ENCODE measurements around the gene EZR.
"Not testable (repeated sequence)": the region's sequence is repeated elsewhere in the genome, so short reads cannot be mapped to it uniquely, and the experiment has no call there.

EZR gene

GRCh38 chr6:158839796-158840195, 20.6 kb upstream of the EZR start:
- H3K4me1 ChIP-seq (ENCODE audit: insufficient read depth, low read length), result no peaks in the 10 kb centered on the region
- no peak overlapping the region for H3K4me3 ChIP-seq (ENCODE audit: low read depth in 1 of 2, low read length in 2 of 2)
- no peaks in the 10 kb centered on the region for H3K36me3 ChIP-seq (ENCODE audit: insufficient read depth, low read length)
- no peaks in the 10 kb centered on the region for H3K9me3 ChIP-seq (ENCODE audit: low read length)
- H3K27me3 ChIP-seq (ENCODE audit: control insufficient read depth in 1 of 2, insufficient read depth in 2 of 2, low read length in 2 of 2), result no peaks in the 10 kb centered on the region
- H3K27ac ChIP-seq (ENCODE audit: low read depth, low read length), result no peak overlapping the region
- no peak overlapping the region for H3K9ac ChIP-seq (ENCODE audit: low read length)

GRCh38 chr6:158838790-158839189, 19.6 kb upstream of the EZR start:
- H3K27ac ChIP-seq (ENCODE audit: low read depth, low read length); H3K27me3 ChIP-seq (ENCODE audit: control insufficient read depth in 1 of 2, insufficient read depth in 2 of 2, low read length in 2 of 2); H3K9ac ChIP-seq (ENCODE audit: low read length); H3K36me3 ChIP-seq (ENCODE audit: insufficient read depth, low read length); H3K9me3 ChIP-seq (ENCODE audit: low read length); H3K4me3 ChIP-seq (ENCODE audit: low read depth in 1 of 2, low read length in 2 of 2); H3K4me1 ChIP-seq (ENCODE audit: insufficient read depth, low read length): not testable (repeated sequence)

DNA sequence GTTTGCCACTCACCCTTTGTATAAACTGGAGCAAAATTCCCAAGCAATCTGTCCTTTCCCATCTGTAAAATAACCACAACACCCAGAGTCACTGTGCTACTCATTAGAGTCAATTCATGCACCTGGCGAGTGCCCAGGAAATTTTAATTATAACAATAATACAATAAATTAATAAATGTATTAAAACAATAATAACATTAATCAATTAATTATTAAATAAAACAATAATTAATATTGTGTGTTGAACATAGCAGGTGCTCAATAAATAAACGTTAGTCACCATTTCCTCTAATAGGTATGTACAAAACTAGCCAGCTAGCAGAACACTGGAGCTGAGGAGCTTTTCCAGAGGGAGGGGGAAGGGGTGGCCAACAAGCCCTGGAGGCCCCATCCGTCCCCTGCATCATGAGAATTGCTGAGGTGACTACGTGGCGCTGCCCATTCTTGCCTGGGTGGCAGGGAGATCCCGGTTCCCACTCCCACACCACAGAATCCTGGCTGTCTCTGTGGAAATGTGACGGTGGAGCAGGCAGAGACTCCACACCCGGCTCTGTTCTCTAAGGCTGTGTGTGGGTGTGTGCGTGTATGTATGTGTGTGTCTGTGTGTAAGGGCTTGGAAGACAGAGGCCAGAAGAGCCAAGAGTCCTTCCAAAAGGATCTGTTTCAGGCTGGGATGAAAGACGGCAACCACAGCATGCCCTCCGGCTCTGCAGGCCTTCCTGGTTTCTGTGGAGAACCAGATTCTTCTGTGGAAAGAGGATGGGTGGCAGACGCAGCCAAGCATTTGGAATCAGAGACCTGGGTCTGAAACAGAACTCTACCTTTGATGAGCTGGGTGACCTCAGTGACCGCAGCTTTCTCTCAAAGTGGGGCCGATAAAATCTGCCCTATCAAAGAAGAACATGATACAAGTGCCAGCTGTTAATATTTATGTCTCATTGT, 18.8 kb upstream of the EZR start:
- H3K4me1 ChIP-seq (ENCODE audit: insufficient read depth, low read length), result no peaks in the 10 kb centered on the region
- H3K9ac ChIP-seq (ENCODE audit: low read length), result no peak overlapping the region
- H3K27ac ChIP-seq (ENCODE audit: low read depth, low read length), result no peak overlapping the region

GRCh38 chr6:158836625-158837311, 17.6 kb upstream of the EZR start:
- H3K27me3 ChIP-seq (ENCODE audit: control insufficient read depth in 1 of 2, insufficient read depth in 2 of 2, low read length in 2 of 2), result no peaks in the 10 kb centered on the region
- no peak overlapping the region for H3K27ac ChIP-seq (ENCODE audit: low read depth, low read length)
- H3K36me3 ChIP-seq (ENCODE audit: insufficient read depth, low read length), result no peaks in the 10 kb centered on the region
- H3K4me1 ChIP-seq (ENCODE audit: insufficient read depth, low read length), result no peaks in the 10 kb centered on the region
- no peak overlapping the region for H3K9ac ChIP-seq (ENCODE audit: low read length)
- H3K4me3 ChIP-seq (ENCODE audit: low read depth in 1 of 2, low read length in 2 of 2), result no peak overlapping the region
- H3K9me3 ChIP-seq (ENCODE audit: low read length), result no peaks in the 10 kb centered on the region

More for the DNA sequence above, 18.8 kb upstream of the EZR start:
- Histone ChIP-seq H3K36me3 (ENCODE audit: insufficient read depth, low read length) (no peaks in the 10 kb centered on the region), H3K4me3 (ENCODE audit: low read depth in 1 of 2, low read length in 2 of 2) (no peak overlapping the region), H3K27me3 (ENCODE audit: control insufficient read depth in 1 of 2, insufficient read depth in 2 of 2, low read length in 2 of 2) (no peaks in the 10 kb centered on the region), H3K9me3 (ENCODE audit: low read length) (no peaks in the 10 kb centered on the region)

DNA sequence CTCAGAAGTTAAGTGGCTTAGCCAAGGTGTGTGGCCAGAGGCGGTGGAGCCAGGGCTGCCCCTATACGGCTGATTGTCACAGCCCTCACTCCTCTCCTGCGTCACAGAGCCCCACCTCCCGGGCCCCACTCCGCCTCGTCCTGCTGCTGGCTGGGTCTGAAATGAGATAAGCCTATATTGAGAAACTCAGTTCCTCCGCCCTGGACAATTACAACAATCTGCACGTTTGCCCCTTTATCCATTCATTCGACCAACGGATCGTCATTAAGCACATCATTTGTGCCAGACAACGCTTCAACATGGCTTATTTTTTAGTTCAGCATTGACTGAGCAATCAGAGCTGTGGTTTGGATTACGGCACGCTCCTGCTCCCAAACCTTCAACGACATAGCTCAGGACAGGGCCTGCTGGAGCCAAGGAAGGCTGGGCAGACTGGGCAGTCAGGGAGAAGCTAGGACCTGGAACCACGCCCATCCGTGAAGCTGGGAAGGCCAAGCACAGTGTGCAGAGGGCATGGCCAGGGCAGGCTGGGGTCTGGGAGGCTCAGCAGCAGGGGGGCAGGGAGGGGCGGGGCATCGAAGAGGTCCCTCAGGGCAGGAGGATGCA, 16.6 kb upstream of the EZR start:
- no peaks in the 10 kb centered on the region for H3K27me3 ChIP-seq (ENCODE audit: control insufficient read depth in 1 of 2, insufficient read depth in 2 of 2, low read length in 2 of 2)
- H3K4me1 ChIP-seq (ENCODE audit: insufficient read depth, low read length), result no peaks in the 10 kb centered on the region
- no peak overlapping the region for H3K27ac ChIP-seq (ENCODE audit: low read depth, low read length)
- no peak overlapping the region for H3K9ac ChIP-seq (ENCODE audit: low read length)
- no peak overlapping the region for H3K4me3 ChIP-seq (ENCODE audit: low read depth in 1 of 2, low read length in 2 of 2)
- H3K9me3 ChIP-seq (ENCODE audit: low read length), result no peaks in the 10 kb centered on the region
- no peaks in the 10 kb centered on the region for H3K36me3 ChIP-seq (ENCODE audit: insufficient read depth, low read length)

DNA sequence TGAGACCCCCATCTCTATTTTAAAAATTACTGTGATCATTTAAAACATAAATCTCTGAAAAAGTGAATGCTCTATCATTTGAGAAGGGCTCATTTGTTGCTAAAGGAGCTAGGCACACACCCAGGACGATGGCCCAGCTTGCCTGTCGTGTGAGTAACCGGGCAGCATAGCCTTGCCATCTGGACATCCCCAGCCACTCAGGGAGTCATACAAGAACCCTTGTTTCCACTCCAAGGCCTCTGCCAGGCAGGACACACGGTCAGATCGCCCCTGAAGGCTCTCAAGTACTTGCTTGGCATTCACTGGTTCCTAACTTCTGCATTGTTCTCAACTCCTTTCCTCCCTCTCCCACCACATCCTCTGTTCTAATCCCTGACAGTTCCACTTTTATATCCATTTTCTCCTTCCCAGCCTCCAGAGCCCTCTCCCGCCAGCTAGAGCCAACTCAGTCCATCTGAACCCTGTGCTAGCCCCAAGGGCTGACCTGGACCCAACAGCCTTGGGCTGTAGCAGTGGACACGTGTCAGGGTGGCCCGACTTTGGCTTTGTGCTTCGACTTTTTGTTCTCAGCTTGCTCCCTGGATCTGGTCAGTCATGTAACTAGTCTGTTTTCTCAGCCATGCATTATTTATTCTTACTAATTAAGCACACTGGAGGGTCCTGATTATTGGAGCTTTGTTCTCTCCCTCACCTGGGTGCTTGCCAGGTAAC, 15.7 kb upstream of the EZR start:
- H3K27me3 ChIP-seq (ENCODE audit: control insufficient read depth in 1 of 2, insufficient read depth in 2 of 2, low read length in 2 of 2), result no peaks in the 10 kb centered on the region
- H3K4me3 ChIP-seq (ENCODE audit: low read depth in 1 of 2, low read length in 2 of 2), result no peak overlapping the region
- no peaks in the 10 kb centered on the region for H3K4me1 ChIP-seq (ENCODE audit: insufficient read depth, low read length)
- no peak overlapping the region for H3K9ac ChIP-seq (ENCODE audit: low read length)
- H3K27ac ChIP-seq (ENCODE audit: low read depth, low read length), result no peak overlapping the region
- no peaks in the 10 kb centered on the region for H3K36me3 ChIP-seq (ENCODE audit: insufficient read depth, low read length)
- no peaks in the 10 kb centered on the region for H3K9me3 ChIP-seq (ENCODE audit: low read length)

DNA sequence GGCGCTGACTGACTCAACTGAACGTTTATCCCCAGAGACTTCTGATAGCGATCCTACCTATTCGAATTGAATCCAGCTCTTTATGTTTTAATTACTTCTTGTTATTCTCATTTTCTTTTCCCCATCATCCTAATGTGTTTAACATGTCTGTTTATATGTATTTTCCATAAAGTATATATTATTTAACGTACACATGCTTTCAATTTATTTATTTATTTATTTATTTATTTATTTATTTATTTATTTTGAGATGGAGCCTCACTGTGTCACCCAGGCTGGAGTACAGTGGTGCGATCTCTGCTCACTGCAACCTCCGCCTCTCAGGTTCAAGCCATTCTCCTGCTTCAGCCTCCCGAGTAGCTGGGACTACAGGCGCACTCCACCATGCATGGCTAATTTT, 13.6 kb upstream of the EZR start:
- not testable (repeated sequence) for H3K27me3 ChIP-seq (ENCODE audit: control insufficient read depth in 1 of 2, insufficient read depth in 2 of 2, low read length in 2 of 2); H3K9me3 ChIP-seq (ENCODE audit: low read length); H3K27ac ChIP-seq (ENCODE audit: low read depth, low read length); H3K4me3 ChIP-seq (ENCODE audit: low read depth in 1 of 2, low read length in 2 of 2); H3K9ac ChIP-seq (ENCODE audit: low read length); H3K36me3 ChIP-seq (ENCODE audit: insufficient read depth, low read length); H3K4me1 ChIP-seq (ENCODE audit: insufficient read depth, low read length)

GRCh38 chr6:158832026-158832425, 12.9 kb upstream of the EZR start:
- no peak overlapping the region for H3K4me3 ChIP-seq (ENCODE audit: low read depth in 1 of 2, low read length in 2 of 2)
- no peak overlapping the region for H3K9ac ChIP-seq (ENCODE audit: low read length)
- H3K27ac ChIP-seq (ENCODE audit: low read depth, low read length), result no peak overlapping the region
- no peaks in the 10 kb centered on the region for H3K27me3 ChIP-seq (ENCODE audit: control insufficient read depth in 1 of 2, insufficient read depth in 2 of 2, low read length in 2 of 2)
- H3K4me1 ChIP-seq (ENCODE audit: insufficient read depth, low read length), result no peaks in the 10 kb centered on the region
- H3K9me3 ChIP-seq (ENCODE audit: low read length), result no peaks in the 10 kb centered on the region
- no peaks in the 10 kb centered on the region for H3K36me3 ChIP-seq (ENCODE audit: insufficient read depth, low read length)

DNA sequence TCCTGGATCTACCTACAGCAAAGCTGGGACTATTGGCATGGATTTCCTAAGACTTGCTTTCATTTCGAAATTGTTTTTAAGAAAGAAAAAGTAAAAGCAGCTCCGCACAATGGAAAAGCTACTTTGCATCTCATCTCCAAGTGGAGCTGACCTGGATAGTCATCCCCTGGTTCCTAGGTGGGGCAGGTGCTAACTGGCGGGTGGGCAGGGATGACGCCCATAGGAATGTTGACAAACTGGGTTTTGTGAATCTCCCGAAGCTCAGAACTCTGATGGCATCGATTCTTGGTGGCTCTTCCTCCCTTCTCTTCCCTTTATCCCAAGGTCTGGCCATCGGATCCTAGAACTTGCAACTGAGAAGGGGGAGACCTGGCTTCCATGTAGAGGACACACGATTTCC, 12.4 kb upstream of the EZR start:
- H3K4me1 ChIP-seq (ENCODE audit: insufficient read depth, low read length), result no peaks in the 10 kb centered on the region
- H3K9me3 ChIP-seq (ENCODE audit: low read length), result no peaks in the 10 kb centered on the region
- H3K27ac ChIP-seq (ENCODE audit: low read depth, low read length), result no peak overlapping the region
- H3K4me3 ChIP-seq (ENCODE audit: low read depth in 1 of 2, low read length in 2 of 2), result no peak overlapping the region
- no peaks in the 10 kb centered on the region for H3K27me3 ChIP-seq (ENCODE audit: control insufficient read depth in 1 of 2, insufficient read depth in 2 of 2, low read length in 2 of 2)
- no peaks in the 10 kb centered on the region for H3K36me3 ChIP-seq (ENCODE audit: insufficient read depth, low read length)
- no peak overlapping the region for H3K9ac ChIP-seq (ENCODE audit: low read length)

DNA sequence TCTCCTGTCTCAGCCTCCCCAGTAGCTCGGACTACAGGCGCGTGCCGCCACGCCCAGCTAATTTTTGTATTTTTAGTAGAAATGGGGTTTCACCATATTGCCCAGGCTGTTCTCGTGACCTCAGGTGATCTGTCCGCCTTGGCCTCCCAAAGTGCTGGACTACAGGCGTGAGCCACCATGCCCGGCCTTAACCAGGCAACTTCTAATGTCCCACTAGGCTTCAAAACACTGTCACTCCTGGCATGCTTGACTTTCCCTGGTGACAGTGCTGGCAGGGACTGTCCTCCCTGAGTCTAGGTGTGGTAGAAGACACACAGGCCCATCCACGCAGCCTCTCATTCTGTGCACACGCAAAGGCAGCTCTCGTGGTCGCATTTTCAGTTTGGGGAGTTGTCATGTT, 11.6 kb upstream of the EZR start:
- H3K36me3 ChIP-seq (ENCODE audit: insufficient read depth, low read length), result no peaks in the 10 kb centered on the region
- no peak overlapping the region for H3K9ac ChIP-seq (ENCODE audit: low read length)

GRCh38 chr6:158828807-158829206, 9.6 kb upstream of the EZR start:
- H3K27me3 ChIP-seq (ENCODE audit: control insufficient read depth in 1 of 2, insufficient read depth in 2 of 2, low read length in 2 of 2), result no peaks in the 10 kb centered on the region
- H3K9ac ChIP-seq (ENCODE audit: low read length), result no peak overlapping the region
- H3K36me3 ChIP-seq (ENCODE audit: insufficient read depth, low read length), result no peaks in the 10 kb centered on the region
- no peaks in the 10 kb centered on the region for H3K4me1 ChIP-seq (ENCODE audit: insufficient read depth, low read length)
- H3K27ac ChIP-seq (ENCODE audit: low read depth, low read length), result no peak overlapping the region
- no peaks in the 10 kb centered on the region for H3K9me3 ChIP-seq (ENCODE audit: low read length)
- no peak overlapping the region for H3K4me3 ChIP-seq (ENCODE audit: low read depth in 1 of 2, low read length in 2 of 2)

More for the DNA sequence above, 11.6 kb upstream of the EZR start:
- Histone ChIP-seq H3K27me3 (ENCODE audit: control insufficient read depth in 1 of 2, insufficient read depth in 2 of 2, low read length in 2 of 2) (no peaks in the 10 kb centered on the region), H3K9me3 (ENCODE audit: low read length) (no peaks in the 10 kb centered on the region), H3K4me3 (ENCODE audit: low read depth in 1 of 2, low read length in 2 of 2) (no peak overlapping the region), H3K27ac (ENCODE audit: low read depth, low read length) (no peak overlapping the region), H3K4me1 (ENCODE audit: insufficient read depth, low read length) (no peaks in the 10 kb centered on the region)

All from muscle layer of colon (tissue), 2 donors.